ENCODE data around the gene C3orf20.

C3orf20 gene

DNA sequence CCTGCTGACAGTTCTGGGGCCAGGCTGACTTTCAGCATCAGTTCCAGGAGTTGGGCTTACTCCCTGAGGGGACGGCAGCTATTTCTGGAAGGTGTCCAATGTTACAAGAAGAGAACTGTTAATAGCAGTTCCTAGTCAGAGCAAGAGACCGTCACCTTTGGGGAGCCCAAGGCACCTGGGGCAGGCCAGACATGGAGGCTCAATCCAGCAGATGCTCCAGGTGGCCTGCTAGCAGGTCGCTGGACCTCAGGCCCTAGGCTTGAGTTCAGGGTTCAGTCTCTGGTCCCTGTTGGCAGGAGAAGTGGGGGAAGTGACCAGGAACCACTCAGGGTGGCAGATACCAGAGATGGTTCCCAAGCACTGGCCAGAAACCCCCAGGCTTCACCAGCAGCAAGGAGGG lies 25.9 kb downstream of the C3orf20 start:
- H3K27me3 Mint-ChIP-seq, result no peaks in the 10 kb centered on the region
- no peak overlapping the region for H3K4me3 Mint-ChIP-seq
- no peaks in the 10 kb centered on the region for H3K9me3 Mint-ChIP-seq
- peaks cover 9% of the 10 kb centered on the region for H3K36me3 Mint-ChIP-seq (ENCODE audit: low read depth)
- H3K4me1 Mint-ChIP-seq (ENCODE audit: low read depth), result no peaks in the 10 kb centered on the region
- no peak overlapping the region for H3K27ac Mint-ChIP-seq

DNA sequence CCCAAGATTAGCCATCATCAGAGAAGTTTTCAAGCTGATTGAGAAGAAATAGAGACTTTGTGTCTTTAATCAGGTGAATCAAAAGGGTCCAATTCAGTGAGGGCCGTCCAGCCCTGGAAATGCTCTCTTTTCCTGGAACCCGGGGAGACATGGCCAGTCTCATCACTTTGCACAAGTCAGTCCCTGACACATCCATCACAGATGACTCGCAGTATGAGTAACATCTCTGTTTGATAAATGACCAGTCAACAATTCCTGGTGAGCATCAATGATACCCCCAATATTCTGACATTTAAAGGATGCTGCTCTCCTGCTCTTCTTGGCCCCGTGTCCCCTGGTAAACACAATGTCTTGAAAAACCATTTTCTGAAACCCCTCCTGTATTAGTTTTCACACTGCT lies 26.7 kb downstream of the C3orf20 start:
- no peak overlapping the region for H3K4me3 Mint-ChIP-seq
- H3K4me1 Mint-ChIP-seq (ENCODE audit: low read depth), result no peaks in the 10 kb centered on the region
- no peaks in the 10 kb centered on the region for H3K27me3 Mint-ChIP-seq
- peaks cover 9% of the 10 kb centered on the region for H3K36me3 Mint-ChIP-seq (ENCODE audit: low read depth)
- H3K27ac Mint-ChIP-seq, result no peak overlapping the region
- no peaks in the 10 kb centered on the region for H3K9me3 Mint-ChIP-seq

DNA sequence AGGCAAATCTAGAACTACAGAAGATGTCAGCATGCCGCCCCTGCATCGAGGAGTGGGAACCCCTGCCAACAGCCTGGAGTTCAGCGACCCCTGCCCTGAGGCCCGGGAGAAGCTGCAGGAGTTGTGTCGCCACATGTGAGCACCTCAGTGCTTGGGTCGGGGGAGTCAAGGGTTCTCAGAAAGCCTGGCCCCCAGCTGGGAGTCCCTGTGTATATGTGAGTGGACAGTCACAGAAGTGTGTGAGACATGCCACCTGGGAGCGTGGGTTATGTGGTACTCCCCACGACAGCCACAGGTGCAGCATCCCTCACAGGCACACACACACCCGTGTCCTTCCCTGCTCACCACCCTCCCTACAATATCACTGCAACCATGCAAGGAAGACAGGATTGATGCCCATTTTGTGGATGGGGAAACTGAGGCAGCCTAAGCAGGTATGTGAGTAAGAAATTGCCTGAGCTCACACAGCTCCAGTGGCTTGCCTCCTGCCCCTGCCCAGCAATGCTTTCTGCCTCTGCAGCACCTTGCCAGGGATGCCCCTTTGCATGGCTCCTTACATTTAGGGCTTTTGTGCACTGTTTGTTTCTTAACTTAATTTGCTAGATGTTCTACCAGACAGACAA lies 28.3 kb downstream of the C3orf20 start:
- Mint-ChIP-seq H3K4me3 (no peak overlapping the region), H3K36me3 (ENCODE audit: low read depth) (peaks cover 4% of the 10 kb centered on the region), H3K27me3 (no peaks in the 10 kb centered on the region), H3K9me3 (no peaks in the 10 kb centered on the region), H3K4me1 (ENCODE audit: low read depth) (no peaks in the 10 kb centered on the region), H3K27ac (no peak overlapping the region)

DNA sequence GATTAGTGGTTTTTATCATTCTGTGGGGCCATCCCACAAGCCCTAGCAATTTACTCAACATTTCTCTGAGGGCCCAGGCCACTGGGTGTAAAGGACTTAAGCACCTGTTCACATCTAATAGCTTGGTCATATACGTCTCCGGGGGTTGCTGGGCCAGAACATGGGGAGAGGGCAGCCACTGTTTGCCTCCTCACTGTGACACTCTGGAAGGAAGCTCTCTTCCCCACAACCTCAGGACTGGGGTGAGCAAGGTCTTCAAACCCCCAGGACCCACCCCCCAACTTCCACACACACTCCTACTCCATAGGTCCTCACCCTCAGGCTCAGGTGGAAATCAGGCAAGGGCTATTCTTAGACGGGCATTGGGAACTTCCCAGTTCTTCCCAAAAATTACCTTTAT lies 28.9 kb downstream of the C3orf20 start:
- Mint-ChIP-seq H3K9me3 (no peaks in the 10 kb centered on the region), H3K4me3 (no peak overlapping the region), H3K27me3 (no peaks in the 10 kb centered on the region), H3K27ac (no peak overlapping the region), H3K4me1 (ENCODE audit: low read depth) (no peaks in the 10 kb centered on the region), H3K36me3 (ENCODE audit: low read depth) (peaks cover 4% of the 10 kb centered on the region)

DNA sequence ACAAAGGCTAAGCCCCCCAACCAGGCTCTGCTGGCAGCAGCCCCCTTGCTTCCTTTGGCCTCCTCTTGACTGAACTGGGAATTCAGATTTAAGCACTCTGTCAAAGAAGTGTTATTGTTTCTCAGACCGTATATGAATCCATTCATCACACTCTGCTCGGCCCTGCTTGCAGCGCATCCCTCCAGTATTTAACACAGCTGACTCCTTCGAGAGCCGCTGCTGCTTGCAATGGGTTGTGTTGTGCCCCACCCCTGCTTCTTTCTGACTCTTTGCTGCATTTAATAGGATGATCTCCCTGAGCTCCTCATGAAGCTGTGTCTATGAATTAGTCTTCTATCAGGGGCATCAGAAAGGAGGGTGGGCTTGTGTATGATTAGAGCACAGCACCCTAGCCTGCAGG lies 31.2 kb downstream of the C3orf20 start:
- Mint-ChIP-seq H3K4me3 (no peak overlapping the region), H3K9me3 (no peaks in the 10 kb centered on the region)

DNA sequence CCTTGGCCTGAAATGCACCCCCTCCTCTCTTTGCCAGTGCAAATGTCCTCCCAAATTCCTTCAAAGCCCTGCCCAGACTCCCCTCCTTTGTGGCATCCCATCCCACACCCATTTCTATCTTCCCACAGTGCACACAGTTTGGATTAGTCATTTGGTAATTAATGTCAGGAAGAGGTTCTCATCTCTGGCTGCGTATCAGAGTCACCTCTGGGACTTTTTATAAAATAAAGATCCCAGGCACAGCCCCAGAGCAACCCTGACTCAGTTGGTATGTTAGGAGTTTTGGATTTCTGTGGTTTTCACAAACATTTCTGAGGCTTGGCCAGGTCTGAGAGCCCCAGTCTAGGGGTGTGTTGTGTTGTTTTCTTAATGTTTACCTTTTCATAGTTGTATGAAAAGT lies 41.6 kb downstream of the C3orf20 start:
- Mint-ChIP-seq H3K4me3 (no peak overlapping the region), H3K27ac (no peak overlapping the region), H3K4me1 (ENCODE audit: low read depth) (no peaks in the 10 kb centered on the region), H3K9me3 (peaks cover 7% of the 10 kb centered on the region), H3K27me3 (no peaks in the 10 kb centered on the region), H3K36me3 (ENCODE audit: low read depth) (peaks cover 10% of the 10 kb centered on the region)

More for the DNA sequence above, 31.2 kb downstream of the C3orf20 start:
- Mint-ChIP-seq H3K27ac (no peak overlapping the region), H3K27me3 (no peaks in the 10 kb centered on the region), H3K36me3 (ENCODE audit: low read depth) (peaks cover 4% of the 10 kb centered on the region), H3K4me1 (ENCODE audit: low read depth) (no peaks in the 10 kb centered on the region)

DNA sequence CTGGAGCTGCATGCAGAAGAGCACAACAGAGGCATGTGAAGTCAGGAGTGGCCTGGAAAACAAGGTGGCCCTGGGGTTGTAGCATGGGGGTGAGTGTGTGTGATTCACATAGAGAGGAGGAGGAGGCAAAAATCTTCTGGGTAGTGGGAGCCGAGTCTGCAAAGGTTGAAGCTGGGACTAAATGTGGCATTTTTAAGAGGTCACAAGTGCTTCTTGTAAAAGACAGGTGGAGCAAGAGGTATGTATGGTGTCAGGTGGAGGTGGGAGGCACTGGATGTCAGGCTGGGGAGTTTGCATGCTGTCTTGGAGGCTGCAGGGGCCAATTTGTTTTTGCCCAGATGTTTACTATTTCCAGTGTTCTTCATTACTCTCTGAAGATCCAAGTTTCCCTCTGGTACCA lies 42.4 kb downstream of the C3orf20 start:
- Mint-ChIP-seq H3K27me3 (no peaks in the 10 kb centered on the region), H3K36me3 (ENCODE audit: low read depth) (peaks cover 10% of the 10 kb centered on the region), H3K4me1 (ENCODE audit: low read depth) (no peaks in the 10 kb centered on the region), H3K4me3 (no peak overlapping the region), H3K9me3 (peaks cover 7% of the 10 kb centered on the region), H3K27ac (no peak overlapping the region)

DNA sequence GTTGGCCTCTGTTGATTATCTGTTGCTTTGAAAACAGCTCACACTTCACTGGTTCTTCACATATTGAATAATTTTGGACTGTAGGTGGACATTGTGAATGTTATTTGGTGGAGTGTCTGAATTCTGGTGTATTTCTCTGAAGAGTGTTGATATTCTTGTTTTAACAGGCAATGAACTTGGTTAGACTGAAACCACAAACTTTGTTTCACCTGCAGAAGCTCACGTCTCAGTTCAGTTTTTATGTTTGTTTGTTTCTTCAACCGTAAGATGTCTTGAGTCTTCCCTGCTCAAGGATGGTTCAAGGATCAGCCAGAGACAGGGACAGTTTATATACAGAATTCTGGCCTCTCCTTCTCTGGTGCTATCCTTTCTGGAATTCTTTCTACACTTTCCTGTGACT lies 43.6 kb downstream of the C3orf20 start:
- Mint-ChIP-seq H3K4me3 (no peak overlapping the region), H3K27ac (no peak overlapping the region), H3K36me3 (ENCODE audit: low read depth) (peaks cover 2% of the 10 kb centered on the region), H3K4me1 (ENCODE audit: low read depth) (no peaks in the 10 kb centered on the region), H3K9me3 (peaks cover under 1% of the 10 kb centered on the region), H3K27me3 (no peaks in the 10 kb centered on the region)

DNA sequence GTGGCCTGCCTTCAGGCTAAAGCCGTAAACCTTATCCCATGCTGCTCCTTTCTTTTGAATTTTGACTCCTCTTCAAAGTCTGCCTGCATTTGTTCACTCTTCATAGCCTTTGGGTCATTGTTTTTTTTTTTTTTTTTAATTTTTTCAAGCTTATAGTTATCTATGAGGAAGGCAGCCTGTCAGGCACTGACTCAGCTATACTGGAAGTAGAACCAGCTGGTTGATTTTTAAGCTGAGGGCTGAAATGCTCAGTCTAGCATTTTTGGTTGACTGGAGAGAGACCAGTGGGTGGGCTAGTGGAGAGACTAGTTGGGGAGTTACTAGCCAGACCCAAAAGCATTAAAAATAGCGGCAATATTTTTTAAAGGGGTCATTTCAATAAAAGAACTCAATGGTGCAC lies 44.1 kb downstream of the C3orf20 start:
- H3K4me3 Mint-ChIP-seq, result no peak overlapping the region
- H3K9me3 Mint-ChIP-seq, result no peaks in the 10 kb centered on the region
- H3K36me3 Mint-ChIP-seq (ENCODE audit: low read depth), result no peaks in the 10 kb centered on the region
- H3K27me3 Mint-ChIP-seq, result no peaks in the 10 kb centered on the region
- H3K27ac Mint-ChIP-seq, result no peak overlapping the region
- no peaks in the 10 kb centered on the region for H3K4me1 Mint-ChIP-seq (ENCODE audit: low read depth)

DNA sequence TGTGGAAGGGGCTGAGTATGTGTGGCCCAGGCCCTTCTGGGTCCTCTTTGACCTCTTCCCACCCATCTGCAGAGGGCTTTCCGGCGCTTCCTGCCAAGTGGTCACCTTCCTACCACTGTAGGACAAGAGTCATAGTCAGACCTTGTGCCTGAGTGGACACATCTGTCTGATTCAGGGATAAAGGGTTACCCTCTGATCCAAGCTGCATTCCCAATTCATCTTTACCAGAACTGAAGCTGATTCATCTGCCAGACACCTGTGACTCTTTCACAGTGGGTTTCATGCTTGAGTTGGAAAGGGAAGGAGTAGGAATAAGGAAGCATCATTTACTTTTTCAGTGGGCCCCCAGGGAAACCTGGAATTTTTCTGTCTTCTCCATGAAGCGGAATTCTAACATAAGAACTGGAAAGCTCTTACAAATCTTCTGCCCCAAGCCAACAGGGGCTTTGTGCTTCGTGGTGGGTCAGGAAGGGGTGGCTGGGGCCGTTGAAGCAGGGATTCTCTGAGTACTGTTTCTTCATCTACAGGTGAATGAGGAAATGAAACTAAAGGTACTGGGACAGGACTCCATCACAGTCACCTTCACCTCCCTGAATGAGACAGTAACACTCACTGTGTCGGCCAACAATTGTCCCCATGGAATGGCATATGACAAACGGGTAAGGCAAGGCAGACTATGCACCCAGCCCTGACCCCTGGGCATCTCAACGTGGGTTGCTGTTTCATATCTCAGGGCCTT lies 46.4 kb downstream of the C3orf20 start:
- Mint-ChIP-seq H3K4me1 (ENCODE audit: low read depth) (no peaks in the 10 kb centered on the region), H3K27ac (no peak overlapping the region), H3K36me3 (ENCODE audit: low read depth) (no peaks in the 10 kb centered on the region), H3K27me3 (no peaks in the 10 kb centered on the region), H3K9me3 (no peaks in the 10 kb centered on the region), H3K4me3 (no peak overlapping the region)

DNA sequence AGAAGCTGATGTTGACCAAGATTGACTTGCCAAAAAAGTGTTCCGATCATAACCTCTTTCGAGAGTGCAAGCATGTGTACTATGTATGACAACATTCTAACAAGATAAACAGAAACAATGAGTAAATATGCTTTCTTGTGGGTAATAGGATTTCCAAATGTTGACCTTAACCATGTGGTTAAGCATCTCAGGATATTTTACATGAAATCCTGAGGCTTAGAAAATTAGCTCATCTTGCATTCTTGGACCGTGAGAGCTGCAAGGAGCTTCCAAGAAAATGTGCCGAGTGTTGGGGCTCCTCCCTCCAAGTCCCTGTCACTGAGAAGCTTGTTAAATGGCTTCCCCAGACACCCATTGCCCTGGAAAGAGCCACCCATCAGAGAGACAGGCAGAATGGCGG lies 50.1 kb downstream of the C3orf20 start:
- Mint-ChIP-seq H3K27ac (no peak overlapping the region), H3K9me3 (no peaks in the 10 kb centered on the region), H3K4me3 (no peak overlapping the region), H3K36me3 (ENCODE audit: low read depth) (no peaks in the 10 kb centered on the region), H3K27me3 (no peaks in the 10 kb centered on the region), H3K4me1 (ENCODE audit: low read depth) (no peaks in the 10 kb centered on the region)

DNA sequence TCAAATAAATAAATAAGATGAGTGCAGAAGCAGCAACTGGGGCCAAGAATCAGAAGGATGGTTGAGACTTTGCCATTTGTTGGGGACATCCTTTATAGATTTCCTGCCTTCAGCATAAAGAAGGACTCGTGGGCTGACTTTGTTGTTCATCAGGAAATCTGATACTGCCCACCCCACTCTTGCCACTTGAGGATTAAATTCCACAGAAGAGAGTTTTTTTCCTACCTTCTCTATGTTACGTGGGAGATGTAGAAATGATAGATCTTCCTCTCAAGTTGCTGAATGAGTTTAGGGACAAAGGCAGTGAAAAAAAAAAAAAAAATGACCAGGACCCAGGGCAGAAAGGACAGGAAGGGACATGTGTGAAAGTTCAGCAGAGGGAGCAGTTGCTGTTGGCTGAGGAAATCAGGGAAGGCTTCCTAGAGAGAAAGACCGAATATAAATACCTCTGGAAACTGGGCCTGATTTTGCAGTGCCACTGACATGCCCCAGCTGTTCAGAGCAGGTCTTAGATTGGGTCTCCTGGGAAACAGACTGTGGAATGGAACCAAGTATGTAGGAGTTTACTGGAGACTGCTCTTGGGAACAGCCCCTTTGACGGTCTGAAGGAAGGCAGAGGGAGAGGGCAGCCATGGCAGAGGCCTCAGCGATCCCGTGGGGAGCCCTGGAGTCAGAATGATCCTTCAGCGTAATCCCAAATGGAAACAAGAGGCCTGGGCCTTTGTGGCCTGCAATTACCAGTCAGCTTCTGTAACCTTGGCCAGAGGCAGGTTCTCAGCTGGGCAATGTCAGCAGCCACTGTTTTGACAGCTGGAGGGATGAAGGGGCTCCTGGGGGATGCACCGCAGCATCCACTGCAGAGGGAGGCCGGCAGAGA lies 50.9 kb downstream of the C3orf20 start:
- Mint-ChIP-seq H3K4me3 (no peak overlapping the region), H3K9me3 (no peaks in the 10 kb centered on the region), H3K27me3 (no peaks in the 10 kb centered on the region), H3K36me3 (ENCODE audit: low read depth) (no peaks in the 10 kb centered on the region), H3K4me1 (ENCODE audit: low read depth) (no peaks in the 10 kb centered on the region), H3K27ac (no peak overlapping the region)

DNA sequence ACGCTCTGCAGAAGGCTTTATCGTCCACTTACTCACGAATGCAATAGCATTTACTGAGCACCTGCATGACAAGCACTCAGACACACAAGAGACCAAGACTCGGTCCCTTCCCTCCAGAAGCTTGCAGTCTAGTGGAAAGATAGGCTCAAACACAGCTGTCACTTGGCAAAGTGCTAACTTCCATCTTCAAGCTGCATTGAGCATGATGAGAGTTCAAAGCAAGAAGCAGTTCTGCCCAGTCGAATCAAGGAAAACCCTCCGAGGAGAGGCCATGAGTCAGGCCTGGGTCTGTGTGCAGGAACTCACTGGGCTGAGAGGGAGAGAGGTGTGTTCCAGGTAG lies 51.5 kb downstream of the C3orf20 start:
- H3K27me3 Mint-ChIP-seq, result no peaks in the 10 kb centered on the region
- H3K27ac Mint-ChIP-seq, result no peak overlapping the region
- H3K36me3 Mint-ChIP-seq (ENCODE audit: low read depth), result no peaks in the 10 kb centered on the region
- H3K9me3 Mint-ChIP-seq, result no peaks in the 10 kb centered on the region
- H3K4me1 Mint-ChIP-seq (ENCODE audit: low read depth), result no peaks in the 10 kb centered on the region
- no peak overlapping the region for H3K4me3 Mint-ChIP-seq

DNA sequence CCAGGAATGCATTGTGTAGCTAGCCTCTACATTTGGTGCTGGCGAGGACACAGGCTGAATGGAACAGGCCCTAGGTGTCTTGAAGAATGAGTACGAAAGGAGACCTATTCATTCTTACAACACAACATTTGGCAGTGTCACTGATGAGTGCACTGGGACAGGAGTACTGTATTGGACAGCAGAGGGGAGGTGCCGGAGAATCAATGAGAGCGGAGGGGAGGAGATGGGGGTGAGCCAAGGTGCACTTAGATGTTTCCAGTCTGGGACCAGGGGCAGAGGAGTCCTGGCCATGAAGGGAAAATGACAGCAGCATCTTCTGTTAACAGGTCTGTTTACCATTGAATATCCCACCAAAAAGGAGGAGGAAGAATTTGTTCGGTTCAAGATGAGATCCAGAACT lies 53.2 kb downstream of the C3orf20 start:
- no peaks in the 10 kb centered on the region for H3K9me3 Mint-ChIP-seq
- no peaks in the 10 kb centered on the region for H3K36me3 Mint-ChIP-seq (ENCODE audit: low read depth)
- H3K27me3 Mint-ChIP-seq, result no peaks in the 10 kb centered on the region
- no peak overlapping the region for H3K27ac Mint-ChIP-seq
- H3K4me3 Mint-ChIP-seq, result no peak overlapping the region
- no peaks in the 10 kb centered on the region for H3K4me1 Mint-ChIP-seq (ENCODE audit: low read depth)

DNA sequence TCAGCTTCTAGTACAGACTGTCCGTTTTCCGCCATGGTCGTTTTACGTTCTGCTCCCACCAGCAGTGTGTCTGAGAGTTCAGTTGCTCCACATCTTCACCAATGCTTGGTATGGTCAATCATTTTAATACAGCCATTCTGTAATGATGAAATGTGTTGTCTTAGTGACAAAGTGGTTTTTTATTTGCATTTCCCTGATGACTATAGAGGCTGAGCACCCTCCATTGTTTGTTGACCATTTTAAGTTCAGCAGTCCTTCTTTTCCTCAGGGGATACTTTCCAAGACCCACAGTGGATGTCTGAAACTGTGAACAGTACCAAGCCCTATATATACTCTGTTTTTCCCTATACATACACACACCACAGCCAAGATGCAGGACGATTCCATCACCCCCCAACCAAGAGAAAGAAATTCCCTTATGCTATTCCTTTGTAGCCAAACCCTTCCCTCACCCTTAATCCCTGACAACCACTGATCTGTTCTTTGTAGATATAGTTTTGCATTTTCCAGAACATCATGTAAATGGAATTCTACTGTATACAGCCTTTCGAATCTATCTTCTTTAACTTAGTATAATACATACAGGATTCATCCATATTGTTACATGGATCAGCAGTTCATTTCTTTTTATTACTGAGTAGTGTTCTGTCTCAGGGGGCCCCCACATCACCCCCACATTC lies 55.9 kb downstream of the C3orf20 start:
- Mint-ChIP-seq H3K4me3 (no peak overlapping the region), H3K27me3 (no peaks in the 10 kb centered on the region), H3K9me3 (no peaks in the 10 kb centered on the region), H3K36me3 (ENCODE audit: low read depth) (no peaks in the 10 kb centered on the region), H3K27ac (no peak overlapping the region), H3K4me1 (ENCODE audit: low read depth) (no peaks in the 10 kb centered on the region)

Measured in stimulated activated naive CD8-positive, alpha-beta T cell treated with anti-CD3 and anti-CD28 coated beads, Interleukin-15, Interleukin-2, amounts not matched to agents 100 ng/mL and 50 ng/mL, for 24 hours (primary cell).